Vagina (tissue), 2 donors: ENCODE measurements around the gene TP53RK. TPM values are rescaled to one million over a fixed set of nuclear protein-coding genes. Genes with fewer than 3 reads are reported as not detected.

ENCODE experiments used
- DNase-seq, 2 donors: peaks; one replicate each; pipeline ENCODE4 v3.0.0-alpha.2; 2017; ENCODE audit errors: extremely low spot score in 2 of 2
- H3K27ac ChIP-seq: fragments of 200-600 bp; sonication (generic); one replicate; pipeline ENCODE4 v1.5.1; 2019
- H3K27me3 ChIP-seq: fragments of 200-600 bp; sonication (generic); one replicate; pipeline ENCODE4 v1.5.1; 2019
- H3K36me3 ChIP-seq, 2 donors: fragments of 200-600 bp; sonication (generic); one replicate each; pipeline ENCODE4 v1.5.1; 2017 to 2019
- H3K4me1 ChIP-seq: fragments of 200-600 bp; sonication (generic); one replicate; pipeline ENCODE4 v1.5.1; 2019
- H3K4me3 ChIP-seq, 2 donors: fragments of 200-600 bp; sonication (generic); 1 replicate in 1 of 2; 2 replicates in 1 of 2; pipeline ENCODE4 v1.5.1; 2016 to 2019
- H3K9me3 ChIP-seq: fragments of 200-600 bp; sonication (generic); one replicate; pipeline ENCODE4 v1.5.1; 2019
- POLR2A ChIP-seq, 2 donors: fragments of 450-650 bp; IDR thresholded peaks; one replicate each; pipeline ENCODE4 v1.6.1; 2017; ENCODE audit warnings: antibody characterized with exemption in 2 of 2, mild to moderate bottlenecking in 2 of 2, moderate library complexity in 2 of 2
- POLR2AphosphoS5 ChIP-seq, 2 donors: sonication (generic); formaldehyde crosslinking; IDR thresholded peaks; one replicate each; pipeline ENCODE4 v1.9.0; 2017; ENCODE audit warnings: antibody characterized with exemption in 2 of 2, mild to moderate bottlenecking in 2 of 2, low read depth in 1 of 2; ENCODE audit not compliant: insufficient read depth in 1 of 2
- intact Hi-C: fragments of 100-400 bp; cut with DNase I; formaldehyde crosslinking; loops from one replicate; pipeline ENCODE4 v1.15.1; 2023
- total RNA-seq: library from RNA; depleted of rRNA; stranded (reverse); fragments of >200 nt; gene quantifications from one replicate; pipeline ENCODE4 v1.2.3, GENCODE V29; 2016
- TF ChIP-seq, protein P1 (sequence below), 3 experiments: fragments of 450-650 bp in 2 of 3; fragments of 200-600 bp in 1 of 3; sonication (generic) in 1 of 3; IDR thresholded peaks; one replicate each; pipeline ENCODE4 v1.5.1; 2017 to 2019; ENCODE audit warnings: antibody characterized with exemption in 3 of 3, mild to moderate bottlenecking in 2 of 3, moderate library complexity in 2 of 3

Gene TP53RK
- total RNA-seq, 1 donor from 2014 or later: 27.7 TPM

- intact Hi-C loops: no loop called here
- TF ChIP-seq POLR2AphosphoS5 (IDR thresholded peaks at IDR 0.05; ENCODE audit: insufficient read depth in 1 of 2, low read depth in 1 of 2): no peak
- no peak for TF ChIP-seq POLR2A (IDR thresholded peaks at IDR 0.05)
- TF ChIP-seq, protein P1, sequence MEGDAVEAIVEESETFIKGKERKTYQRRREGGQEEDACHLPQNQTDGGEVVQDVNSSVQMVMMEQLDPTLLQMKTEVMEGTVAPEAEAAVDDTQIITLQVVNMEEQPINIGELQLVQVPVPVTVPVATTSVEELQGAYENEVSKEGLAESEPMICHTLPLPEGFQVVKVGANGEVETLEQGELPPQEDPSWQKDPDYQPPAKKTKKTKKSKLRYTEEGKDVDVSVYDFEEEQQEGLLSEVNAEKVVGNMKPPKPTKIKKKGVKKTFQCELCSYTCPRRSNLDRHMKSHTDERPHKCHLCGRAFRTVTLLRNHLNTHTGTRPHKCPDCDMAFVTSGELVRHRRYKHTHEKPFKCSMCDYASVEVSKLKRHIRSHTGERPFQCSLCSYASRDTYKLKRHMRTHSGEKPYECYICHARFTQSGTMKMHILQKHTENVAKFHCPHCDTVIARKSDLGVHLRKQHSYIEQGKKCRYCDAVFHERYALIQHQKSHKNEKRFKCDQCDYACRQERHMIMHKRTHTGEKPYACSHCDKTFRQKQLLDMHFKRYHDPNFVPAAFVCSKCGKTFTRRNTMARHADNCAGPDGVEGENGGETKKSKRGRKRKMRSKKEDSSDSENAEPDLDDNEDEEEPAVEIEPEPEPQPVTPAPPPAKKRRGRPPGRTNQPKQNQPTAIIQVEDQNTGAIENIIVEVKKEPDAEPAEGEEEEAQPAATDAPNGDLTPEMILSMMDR (IDR thresholded peaks at IDR 0.05): no peak
- Histone ChIP-seq H3K27me3 (no peaks in the 10 kb centered on the region), H3K4me1 (no peaks in the 10 kb centered on the region), H3K4me3 (no peak overlapping the region), H3K27ac (no peak overlapping the region), H3K9me3 (no peaks in the 10 kb centered on the region), H3K36me3 (no peaks in the 10 kb centered on the region)
- DNase-seq: no peak
Measured at GRCh38 chr20:46646122-46646521, 43.1 kb downstream of the TP53RK start.

DNA sequence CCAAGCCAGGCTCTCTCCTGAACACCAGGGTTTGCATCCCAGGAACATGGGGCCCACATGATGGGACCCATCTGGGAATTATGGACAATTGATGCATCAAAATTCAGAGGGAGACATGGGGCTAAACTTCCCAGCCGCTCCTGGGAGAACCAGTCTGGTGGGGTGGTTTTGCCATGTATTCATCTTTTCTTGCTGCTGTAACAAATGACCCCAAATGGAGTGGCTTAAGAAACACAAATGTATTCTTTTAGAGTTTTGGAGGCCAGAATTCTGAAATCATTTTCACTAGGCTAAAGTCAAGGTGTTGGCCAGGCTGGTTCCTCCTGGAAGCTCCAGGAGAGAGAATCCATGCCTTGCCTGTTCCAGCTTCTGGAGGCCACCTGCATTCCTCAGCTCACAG is 44.5 kb downstream of the TP53RK start:
- Histone ChIP-seq H3K4me1 (no peaks in the 10 kb centered on the region), H3K4me3 (no peak overlapping the region), H3K27me3 (no peaks in the 10 kb centered on the region), H3K27ac (no peak overlapping the region), H3K36me3 (no peaks in the 10 kb centered on the region), H3K9me3 (no peaks in the 10 kb centered on the region)
- DNase-seq: no peak
- intact Hi-C loops: no loop called here
- TF ChIP-seq, protein P1 (IDR thresholded peaks at IDR 0.05): no peak
- no peak for TF ChIP-seq POLR2A (IDR thresholded peaks at IDR 0.05)

- DNase-seq: no peak
- H3K36me3 ChIP-seq: no peaks in the 10 kb centered on the region
- intact Hi-C loops: no loop called here
- no peak overlapping the region for H3K27ac ChIP-seq
- H3K27me3 ChIP-seq: no peaks in the 10 kb centered on the region
- H3K4me1 ChIP-seq: no peaks in the 10 kb centered on the region
- H3K9me3 ChIP-seq: no peaks in the 10 kb centered on the region
- TF ChIP-seq POLR2AphosphoS5 (IDR thresholded peaks at IDR 0.05; ENCODE audit: insufficient read depth in 1 of 2, low read depth in 1 of 2): no peak
- no peak for TF ChIP-seq POLR2A (IDR thresholded peaks at IDR 0.05)
- TF ChIP-seq, protein P1 (IDR thresholded peaks at IDR 0.05): no peak
- H3K4me3 ChIP-seq: no peak overlapping the region
Measured at GRCh38 chr20:46644160-46644559, 45.1 kb downstream of the TP53RK start.

GRCh38 chr20:46642969-46643343 is 46.3 kb downstream of the TP53RK start:
- no peak for DNase-seq
- no peak for TF ChIP-seq POLR2AphosphoS5 (IDR thresholded peaks at IDR 0.05; ENCODE audit: insufficient read depth in 1 of 2, low read depth in 1 of 2)
- TF ChIP-seq, protein P1 (IDR thresholded peaks at IDR 0.05): no peak
- TF ChIP-seq POLR2A (IDR thresholded peaks at IDR 0.05): no peak
- no peaks in the 10 kb centered on the region for H3K4me1 ChIP-seq

GRCh38 chr20:46642265-46642968 is 46.8 kb downstream of the TP53RK start:
- DNase-seq: peak in 1 of 2 donors; percentile 77
- Histone ChIP-seq H3K4me1 (no peaks in the 10 kb centered on the region), H3K9me3 (no peaks in the 10 kb centered on the region), H3K36me3 (no peaks in the 10 kb centered on the region), H3K4me3 (no peak overlapping the region), H3K27ac (no peak overlapping the region), H3K27me3 (no peaks in the 10 kb centered on the region)
- TF ChIP-seq, protein P1 (IDR thresholded peaks at IDR 0.05): no peak
- TF ChIP-seq POLR2A (IDR thresholded peaks at IDR 0.05) (no peak), POLR2AphosphoS5 (IDR thresholded peaks at IDR 0.05; ENCODE audit: insufficient read depth in 1 of 2, low read depth in 1 of 2) (no peak)
- intact Hi-C loops: no loop called here

More at GRCh38 chr20:46642969-46643343, 46.3 kb downstream of the TP53RK start:
- intact Hi-C loops: no loop called here
- H3K27me3 ChIP-seq: no peaks in the 10 kb centered on the region
- H3K27ac ChIP-seq: no peak overlapping the region
- H3K4me3 ChIP-seq: no peak overlapping the region
- no peaks in the 10 kb centered on the region for H3K9me3 ChIP-seq
- no peaks in the 10 kb centered on the region for H3K36me3 ChIP-seq
